SU-DHL-6 (cell line): Measurements from ENCODE around the gene DEGS1.

ENCODE experiments used
- H2AFZ ChIP-seq: fragments of 200-600 bp; sonication (generic); 2 replicates; pipeline ENCODE4 v1.6.1; 2014; ENCODE audit warnings: low read depth, mild to moderate bottlenecking, moderate library complexity, mixed read lengths, antibody characterized with exemption, low read length; ENCODE audit not compliant: severe bottlenecking
- H3F3A ChIP-seq: fragments of 200-600 bp; shearing (Covaris generic); 2 replicates; pipeline ENCODE4 v1.6.0; 2016; ENCODE audit warnings: antibody characterized with exemption, mild to moderate bottlenecking; ENCODE audit not compliant: insufficient read depth
- H3K27ac ChIP-seq: fragments of 200-600 bp; sonication (generic); 2 replicates; pipeline ENCODE4 v1.5.1; 2016; ENCODE audit warnings: low read depth, mild to moderate bottlenecking, low read length, moderate library complexity, mixed read lengths
- H3K27me3 ChIP-seq: fragments of 200-600 bp; sonication (generic), shearing (Covaris generic); 2 replicates; pipeline ENCODE4 v1.6.0; 2014; ENCODE audit warnings: mild to moderate bottlenecking, low read length
- H3K36me3 ChIP-seq: fragments of 200-600 bp; sonication (generic); 2 replicates; pipeline ENCODE4 v1.6.1; 2014; ENCODE audit warnings: mild to moderate bottlenecking, low read length, mixed read lengths
- H3K4me2 ChIP-seq: fragments of 300-600, 200-600 bp; shearing (Covaris generic), sonication (generic); 2 replicates; pipeline ENCODE4 v1.6.0; 2014; ENCODE audit warnings: low read length, low read depth, mild to moderate bottlenecking; ENCODE audit not compliant: poor library complexity, severe bottlenecking
- H3K4me3 ChIP-seq: fragments of 200-600 bp; sonication (generic); 2 replicates; pipeline ENCODE4 v1.5.1; 2014; ENCODE audit warnings: antibody characterized with exemption, low read length, mild to moderate bottlenecking, mixed read lengths; ENCODE audit not compliant: insufficient read depth, poor library complexity, severe bottlenecking
- H3K79me2 ChIP-seq: fragments of 200-600 bp; sonication (generic); 2 replicates; pipeline ENCODE4 v1.6.1; 2014; ENCODE audit warnings: mild to moderate bottlenecking, low read length, moderate library complexity; ENCODE audit not compliant: insufficient read depth
- H3K9ac ChIP-seq: fragments of 200-600 bp; sonication (generic); 2 replicates; pipeline ENCODE4 v1.7.0; 2014; ENCODE audit warnings: mild to moderate bottlenecking, low read length
- H3K9me2 ChIP-seq: fragments of 200-600 bp; sonication (generic); replicated peaks from 2 replicates; pipeline ENCODE4 v1.6.1; 2014; ENCODE audit warnings: low read length; ENCODE audit not compliant: insufficient read depth
- H3K9me3 ChIP-seq: fragments of 200-600 bp; sonication (generic); 2 replicates; pipeline ENCODE4 v1.6.1; 2014; ENCODE audit warnings: low read length, mixed read lengths; ENCODE audit not compliant: insufficient read depth
- H4K20me1 ChIP-seq: fragments of 200-600 bp; sonication (generic); 2 replicates; pipeline ENCODE4 v1.6.1; 2014; ENCODE audit warnings: low read depth, mild to moderate bottlenecking, antibody characterized with exemption, low read length, moderate library complexity, mixed read lengths
- EZH2phosphoT487 ChIP-seq: fragments of 200-600 bp; sonication (generic), shearing (Covaris generic); conservative IDR thresholded peaks from 2 replicates; pipeline ENCODE4 v1.6.1; 2018; ENCODE audit warnings: mild to moderate bottlenecking, antibody characterized with exemption, low read length, moderate library complexity, mixed read lengths
- TF ChIP-seq, protein P1 (sequence below): fragments of 200-600 bp; sonication (generic); IDR thresholded peaks from one replicate; pipeline ENCODE4 v1.5.1; 2017; ENCODE audit warnings: antibody characterized with exemption, mild to moderate bottlenecking, low read length, moderate library complexity; ENCODE audit not compliant: insufficient read depth, poor library complexity, severe bottlenecking

Gene DEGS1

DNA sequence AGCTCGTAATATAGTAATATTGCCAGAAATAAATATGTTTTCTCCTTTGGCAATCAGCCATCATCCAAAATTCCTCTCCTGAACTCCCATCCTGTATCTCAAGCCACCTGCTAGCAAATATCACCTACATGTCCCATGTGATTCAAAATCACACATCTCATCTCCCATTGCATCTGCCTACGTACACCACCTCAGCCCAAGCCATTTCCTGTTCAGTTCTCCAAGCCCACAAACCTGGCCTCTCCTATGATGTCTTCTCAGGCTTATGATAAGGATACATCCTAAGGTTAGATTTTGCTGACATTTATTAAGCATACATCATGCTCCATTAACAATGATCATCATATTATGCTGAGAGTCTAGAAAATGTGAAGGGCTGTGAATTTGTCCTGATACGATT, 31.9 kb upstream of the DEGS1 start:
- Histone ChIP-seq H3K9me2 (no peaks in the 10 kb centered on the region), H2AFZ (no peak overlapping the region), H3K27ac (no peak overlapping the region), H3K79me2 (no peaks in the 10 kb centered on the region), H3K36me3 (no peaks in the 10 kb centered on the region), H3K4me2 (no peak overlapping the region), H3F3A (no peaks in the 10 kb centered on the region), H3K27me3 (no peaks in the 10 kb centered on the region), H3K9ac (no peak overlapping the region), H3K9me3 (no peaks in the 10 kb centered on the region), H3K4me3 (no peak overlapping the region), H4K20me1 (no peaks in the 10 kb centered on the region)
- no peak for TF ChIP-seq EZH2phosphoT487
- TF ChIP-seq, protein P1, sequence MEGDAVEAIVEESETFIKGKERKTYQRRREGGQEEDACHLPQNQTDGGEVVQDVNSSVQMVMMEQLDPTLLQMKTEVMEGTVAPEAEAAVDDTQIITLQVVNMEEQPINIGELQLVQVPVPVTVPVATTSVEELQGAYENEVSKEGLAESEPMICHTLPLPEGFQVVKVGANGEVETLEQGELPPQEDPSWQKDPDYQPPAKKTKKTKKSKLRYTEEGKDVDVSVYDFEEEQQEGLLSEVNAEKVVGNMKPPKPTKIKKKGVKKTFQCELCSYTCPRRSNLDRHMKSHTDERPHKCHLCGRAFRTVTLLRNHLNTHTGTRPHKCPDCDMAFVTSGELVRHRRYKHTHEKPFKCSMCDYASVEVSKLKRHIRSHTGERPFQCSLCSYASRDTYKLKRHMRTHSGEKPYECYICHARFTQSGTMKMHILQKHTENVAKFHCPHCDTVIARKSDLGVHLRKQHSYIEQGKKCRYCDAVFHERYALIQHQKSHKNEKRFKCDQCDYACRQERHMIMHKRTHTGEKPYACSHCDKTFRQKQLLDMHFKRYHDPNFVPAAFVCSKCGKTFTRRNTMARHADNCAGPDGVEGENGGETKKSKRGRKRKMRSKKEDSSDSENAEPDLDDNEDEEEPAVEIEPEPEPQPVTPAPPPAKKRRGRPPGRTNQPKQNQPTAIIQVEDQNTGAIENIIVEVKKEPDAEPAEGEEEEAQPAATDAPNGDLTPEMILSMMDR = no peak

DNA sequence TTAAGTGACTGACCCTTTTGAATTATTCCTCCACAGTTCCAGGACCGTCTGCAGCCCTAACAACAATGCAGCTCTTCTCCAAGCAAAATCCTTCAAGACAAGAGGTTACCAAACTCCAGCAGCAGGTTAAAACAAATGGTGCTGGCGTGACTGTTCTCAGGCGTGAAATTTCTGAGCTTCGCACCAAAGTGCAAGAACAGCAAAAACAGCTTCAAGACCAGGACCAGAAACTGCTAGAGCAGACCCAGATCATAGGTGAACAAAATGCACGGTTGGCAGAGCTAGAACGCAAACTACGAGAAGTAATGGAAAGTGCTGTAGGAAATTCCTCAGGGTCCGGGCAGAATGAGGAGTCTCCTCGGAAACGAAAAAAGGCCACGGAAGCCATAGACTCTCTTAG, 25.7 kb upstream of the DEGS1 start:
- H3K4me3 ChIP-seq = no peak overlapping the region
- no peak overlapping the region for H3K27ac ChIP-seq
- H3K27me3 ChIP-seq = no peaks in the 10 kb centered on the region
- H3K9ac ChIP-seq = no peak overlapping the region
- TF ChIP-seq EZH2phosphoT487 = no peak
- TF ChIP-seq, protein P1 = no peak
- H3K4me2 ChIP-seq = no peak overlapping the region
- H4K20me1 ChIP-seq = no peaks in the 10 kb centered on the region
- H3K9me3 ChIP-seq = no peaks in the 10 kb centered on the region
- H3K36me3 ChIP-seq = peaks cover 13% of the 10 kb centered on the region
- no peaks in the 10 kb centered on the region for H3F3A ChIP-seq
- H3K9me2 ChIP-seq = no peaks in the 10 kb centered on the region
- H3K79me2 ChIP-seq = no peaks in the 10 kb centered on the region
- H2AFZ ChIP-seq = no peak overlapping the region

DNA sequence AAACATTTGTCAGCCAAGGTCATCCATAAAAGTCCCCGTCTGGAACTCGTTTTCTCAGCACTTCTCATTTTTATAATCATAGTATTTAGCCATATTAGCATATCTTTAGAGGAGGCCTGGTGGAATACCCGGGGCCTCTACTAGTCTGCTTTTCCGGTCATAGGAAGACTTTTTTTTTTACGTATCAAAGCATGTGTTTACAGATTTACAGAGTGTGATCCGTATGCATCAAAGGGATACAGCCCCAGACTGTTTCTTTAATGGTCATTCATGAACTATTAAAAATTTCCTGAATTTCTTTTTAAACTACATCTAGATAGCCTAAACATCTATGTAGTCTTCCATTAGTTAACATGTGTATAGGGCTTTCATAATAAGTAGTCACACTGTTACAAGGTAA, 23.5 kb upstream of the DEGS1 start:
- H3K4me2 ChIP-seq = no peak overlapping the region
- 0 out of 2 replicates have a peak, but pooled peaks cover 5% of the 10 kb centered on the region for H3F3A ChIP-seq
- H3K4me3 ChIP-seq = no peak overlapping the region
- H2AFZ ChIP-seq = no peak overlapping the region
- H3K9me3 ChIP-seq = no peaks in the 10 kb centered on the region
- H4K20me1 ChIP-seq = no peaks in the 10 kb centered on the region
- TF ChIP-seq, protein P1 = no peak
- TF ChIP-seq EZH2phosphoT487 = no peak
- H3K27ac ChIP-seq = no peak overlapping the region
- H3K79me2 ChIP-seq = no peaks in the 10 kb centered on the region
- H3K9me2 ChIP-seq = no peaks in the 10 kb centered on the region
- H3K27me3 ChIP-seq = no peaks in the 10 kb centered on the region
- H3K36me3 ChIP-seq = peaks cover 13% of the 10 kb centered on the region
- no peak overlapping the region for H3K9ac ChIP-seq
